Iris pigment epithelial cell (primary cell): Measurements from ENCODE around the gene HHIPL2.
A peak's percentile ranks its signal among the peaks of the same experiment; 100 is the strongest.

Source experiments
- DNase-seq: peaks from one replicate; pipeline ENCODE4 v3.0.0-alpha.2; 2011; ENCODE audit warnings: low read depth

The HHIPL2 gene

DNA sequence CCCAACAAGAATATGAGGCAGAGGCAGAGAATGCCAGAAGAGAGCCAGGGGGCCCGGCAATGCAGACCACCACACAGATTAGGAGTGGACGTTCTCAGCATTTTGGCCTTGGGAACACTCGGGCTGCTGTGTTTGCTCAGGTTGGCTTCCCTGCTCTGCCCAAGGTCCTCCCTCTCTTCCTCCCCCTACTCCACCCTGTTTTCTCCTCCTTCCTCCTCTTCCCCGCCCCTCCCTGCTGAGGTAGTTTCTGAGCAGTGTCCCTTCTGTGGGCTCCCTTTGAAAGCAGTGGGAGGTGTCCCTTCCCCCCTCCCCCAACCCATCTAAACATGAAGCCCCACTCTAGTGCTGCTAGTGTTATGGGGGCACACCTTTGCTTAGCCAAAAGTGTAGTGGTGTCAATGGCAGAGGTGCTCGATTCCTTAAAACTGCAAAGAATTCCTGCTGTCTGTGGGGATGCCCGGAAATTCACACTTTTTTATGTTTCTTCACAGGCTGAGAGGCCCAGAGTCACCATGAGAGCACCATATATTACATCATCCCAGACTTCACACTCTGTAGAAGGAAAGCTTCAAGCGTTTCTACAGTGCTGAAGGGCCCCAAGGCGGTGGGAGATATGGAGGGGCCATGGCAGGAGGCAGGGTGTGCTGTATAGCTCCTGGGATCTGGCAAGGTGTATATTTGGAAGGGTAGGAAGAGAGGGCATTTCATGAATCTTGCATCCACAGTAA, at the start of gene HHIPL2:
TSS of gene HHIPL2 (minus strand) at position 161 of the 728 bp plus-strand sequence. CDS start at position 101, 60 bp downstream.
- DNase-seq: no peak

GRCh38 chr1:222596696-222597095, 48.8 kb upstream of the HHIPL2 start:
- DNase-seq: no peak

DNA sequence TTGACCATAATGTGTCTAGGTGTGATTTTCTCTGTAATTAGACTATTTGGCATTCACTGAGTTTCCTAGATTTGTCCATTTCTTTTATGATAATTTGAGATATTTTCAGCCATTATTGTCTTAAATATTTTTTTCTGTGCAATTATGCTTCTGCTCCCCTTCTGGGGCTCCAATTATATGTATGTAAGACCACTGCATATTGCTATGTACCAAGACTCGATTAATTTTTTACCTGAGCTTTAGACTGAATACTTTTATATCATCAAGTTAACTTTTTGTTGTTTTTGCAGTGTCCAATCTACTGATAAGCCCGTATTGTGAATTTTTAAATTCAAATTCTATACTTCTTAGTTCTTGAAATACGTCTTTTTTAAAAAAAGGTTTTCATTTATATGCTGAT, 46.9 kb upstream of the HHIPL2 start:
- DNase-seq: no peak

- DNase-seq: peak; percentile 14
Observed at GRCh38 chr1:222592171-222592570, 44.3 kb upstream of the HHIPL2 start.

GRCh38 chr1:222589462-222590302, 41.8 kb upstream of the HHIPL2 start, which contains the start of gene TAF1A:
Gene TAF1A, minus strand, starts transcription at chr1:222589933.
- peak; percentile 84 for DNase-seq

DNA sequence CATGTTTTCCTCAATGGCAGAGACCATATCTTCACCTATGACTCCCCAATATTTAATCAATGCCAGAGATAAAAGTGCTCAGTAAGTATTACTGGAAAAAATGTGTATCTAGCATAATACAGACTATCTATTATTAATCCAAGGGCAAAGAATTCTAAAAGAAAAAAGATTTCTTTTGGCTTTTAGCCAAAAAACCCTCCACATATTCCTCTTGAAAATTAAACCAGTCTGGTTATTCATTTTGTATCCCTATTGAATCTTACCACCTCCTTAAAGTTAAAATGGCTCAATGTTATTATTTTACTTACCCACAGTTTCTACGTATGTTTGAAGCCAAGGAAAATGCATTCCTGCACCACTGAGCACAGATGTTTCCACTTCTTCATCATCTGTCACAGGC, 40.2 kb upstream of the HHIPL2 start:
- no peak for DNase-seq

GRCh38 chr1:222586842-222587241, 38.9 kb upstream of the HHIPL2 start:
- no peak for DNase-seq

- DNase-seq: no peak
Observed at GRCh38 chr1:222583079-222583478, 35.2 kb upstream of the HHIPL2 start.

- DNase-seq: peak; percentile 43
Observed at GRCh38 chr1:222582099-222582774, 34.3 kb upstream of the HHIPL2 start.

DNA sequence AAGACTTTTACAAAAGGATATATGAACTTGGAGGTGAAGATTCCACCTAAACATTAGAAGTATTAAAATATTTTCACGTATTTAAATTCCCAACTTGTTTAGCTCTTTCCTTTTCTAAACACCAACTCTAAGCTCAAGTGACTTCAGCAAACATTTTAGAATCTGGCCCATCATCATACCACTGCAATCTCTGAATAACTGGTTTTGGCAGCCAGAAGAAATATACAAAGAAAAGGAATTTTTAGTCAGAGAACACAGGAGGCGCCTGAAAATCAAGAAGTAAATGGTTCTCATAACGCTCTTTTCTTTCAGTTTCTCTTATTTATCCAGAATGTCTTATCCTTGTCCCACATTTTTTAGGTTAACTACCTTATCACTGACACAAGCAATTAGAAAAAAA, 31.4 kb upstream of the HHIPL2 start:
- no peak for DNase-seq

GRCh38 chr1:222570837-222571236, 22.9 kb upstream of the HHIPL2 start:
- DNase-seq: no peak

DNA sequence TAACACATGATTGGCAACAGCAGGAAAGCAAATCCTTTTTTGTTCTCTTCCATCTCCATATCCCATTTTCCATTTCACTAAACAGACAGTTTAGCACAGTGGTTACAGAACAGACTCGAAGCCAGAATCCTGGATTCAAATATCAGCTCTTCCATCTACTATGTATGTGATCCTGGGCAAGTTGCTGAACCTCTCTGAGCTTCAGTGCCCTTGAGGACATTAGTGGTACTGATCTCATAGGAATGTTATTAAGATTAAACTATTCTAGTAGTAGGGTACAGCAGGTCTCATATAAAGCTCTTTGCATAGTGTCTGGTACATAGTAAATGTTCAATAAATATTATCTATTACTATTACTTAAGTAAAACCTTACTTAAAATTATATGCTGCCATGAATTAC, 13.8 kb upstream of the HHIPL2 start:
- no peak for DNase-seq

- no peak for DNase-seq
Observed at GRCh38 chr1:222557574-222557973, 9.7 kb upstream of the HHIPL2 start.

- DNase-seq: peak; percentile 26
Observed at GRCh38 chr1:222557148-222557547, 9.2 kb upstream of the HHIPL2 start.

DNA sequence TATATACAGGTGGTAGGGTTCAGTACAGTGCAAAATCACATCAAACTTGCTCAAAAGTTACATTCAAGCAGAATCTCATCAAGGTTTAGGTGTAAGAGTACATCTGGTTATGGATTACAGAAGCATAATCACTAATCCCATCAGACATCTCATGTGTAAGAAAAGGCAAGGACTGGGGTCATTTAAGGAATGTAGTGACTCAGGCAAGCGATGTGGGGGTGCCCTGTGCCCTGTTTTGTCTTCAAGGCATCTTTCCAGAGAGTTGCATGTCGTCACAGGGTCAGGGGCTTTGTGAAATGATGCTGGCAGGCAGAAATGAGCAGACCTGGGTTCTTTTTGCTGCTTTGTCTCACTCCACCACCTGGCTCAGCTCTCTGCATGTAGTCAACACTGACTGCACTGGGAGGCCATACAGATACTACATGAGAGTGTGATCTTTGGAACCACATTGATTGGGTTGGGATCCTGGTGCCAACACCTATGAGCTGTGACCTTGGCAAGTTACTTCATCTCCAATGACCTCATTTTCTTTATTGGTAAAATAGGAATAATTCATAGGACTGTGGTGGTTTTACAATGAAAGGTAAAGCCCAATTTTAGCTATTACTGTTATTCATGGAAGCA, 8.2 kb upstream of the HHIPL2 start:
- peak; percentile 56 for DNase-seq

- DNase-seq: no peak
Observed at GRCh38 chr1:222554177-222554576, 6.3 kb upstream of the HHIPL2 start.

DNA sequence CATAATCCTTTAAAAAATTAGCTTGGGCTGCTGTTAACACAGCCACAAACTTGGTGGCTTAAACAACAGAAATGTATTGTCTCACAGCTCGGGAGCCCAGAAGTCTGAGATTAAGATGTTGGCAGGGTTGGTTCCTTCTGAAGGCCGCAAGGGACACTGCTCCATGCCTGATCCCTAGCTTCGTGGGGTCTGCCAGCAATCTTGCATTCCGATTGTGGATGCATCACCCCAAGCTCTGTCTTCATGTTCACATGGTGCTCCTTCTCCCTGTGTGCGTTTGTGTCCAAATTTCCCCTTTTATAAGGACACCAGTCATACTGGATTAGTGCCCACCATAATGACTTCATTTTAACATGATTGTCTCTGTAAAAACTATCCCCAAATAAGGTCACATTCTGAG, 5.0 kb upstream of the HHIPL2 start:
- DNase-seq: no peak

DNA sequence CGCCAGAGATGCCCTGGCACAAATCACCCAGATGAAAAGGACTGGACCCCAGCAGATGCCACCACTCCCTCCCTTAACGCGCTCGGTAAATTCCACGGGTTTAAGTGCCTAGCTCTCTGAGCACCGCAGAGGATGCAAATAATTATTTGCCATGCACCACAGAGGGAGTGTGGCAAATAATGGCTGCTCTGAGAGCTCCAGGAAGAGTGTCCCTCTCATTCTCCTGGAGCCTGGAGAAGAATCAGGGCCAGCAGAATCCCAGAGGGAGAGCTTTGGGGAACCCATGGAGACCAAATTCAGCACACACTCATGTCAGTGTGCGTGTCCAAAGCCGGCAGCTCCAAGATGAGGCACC, 667 bp downstream of the HHIPL2 start:
- no peak for DNase-seq

- peak; percentile 77 for DNase-seq
Observed at GRCh38 chr1:222546548-222547259, 1.2 kb downstream of the HHIPL2 start.

GRCh38 chr1:222546091-222546490, 1.8 kb downstream of the HHIPL2 start:
- DNase-seq: no peak

GRCh38 chr1:222543817-222544216, 4.1 kb downstream of the HHIPL2 start:
- no peak for DNase-seq

DNA sequence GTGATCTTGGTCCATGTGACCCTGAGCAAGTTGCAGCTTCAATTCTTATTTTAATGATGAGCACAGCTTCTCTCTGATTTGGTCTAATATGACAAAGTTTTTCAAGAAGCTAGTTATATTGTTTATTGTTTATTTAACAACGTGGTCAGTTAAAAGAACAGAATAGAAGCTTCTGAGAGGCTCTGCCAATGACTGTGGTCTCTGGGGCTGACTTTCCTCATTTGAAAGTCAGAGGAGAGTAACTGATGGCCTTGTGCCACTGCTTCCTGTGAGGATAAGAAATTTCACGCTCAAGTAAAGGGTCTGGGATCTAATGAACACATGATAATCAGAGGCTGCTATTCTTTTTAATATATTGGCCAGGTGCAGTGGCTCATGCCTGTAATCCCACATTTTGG, 7.3 kb downstream of the HHIPL2 start:
- no peak for DNase-seq
